HG02981 (cell line): ENCODE data around the gene SEMA3B.

Experiments used
- ATAC-seq: cut with Tn5 transposase; IDR thresholded peaks from one replicate; pipeline ENCODE4 v1.9.1; 2021; ENCODE audit warnings: mild to moderate bottlenecking, moderate library complexity; ENCODE audit not compliant: unreplicated experiment

SEMA3B gene

GRCh38 chr3:50327129-50327528 is 58.2 kb downstream of the SEMA3B start:
- ATAC-seq, result no peak
